Breast epithelium (tissue), 3 donors: ENCODE data around the gene SLC6A3.

Source experiments
- POLR2A ChIP-seq: fragments of 450-650 bp; IDR thresholded peaks from one replicate; pipeline ENCODE4 v1.6.1; 2016; ENCODE audit warnings: antibody characterized with exemption, mild to moderate bottlenecking, moderate library complexity
- TF ChIP-seq, protein P1 (sequence below), 3 donors: fragments of 450-650 bp; IDR thresholded peaks; one replicate each; pipeline ENCODE4 v1.5.1; 2016 to 2017; ENCODE audit warnings: antibody characterized with exemption in 3 of 3, mild to moderate bottlenecking in 3 of 3, moderate library complexity in 3 of 3

DNA sequence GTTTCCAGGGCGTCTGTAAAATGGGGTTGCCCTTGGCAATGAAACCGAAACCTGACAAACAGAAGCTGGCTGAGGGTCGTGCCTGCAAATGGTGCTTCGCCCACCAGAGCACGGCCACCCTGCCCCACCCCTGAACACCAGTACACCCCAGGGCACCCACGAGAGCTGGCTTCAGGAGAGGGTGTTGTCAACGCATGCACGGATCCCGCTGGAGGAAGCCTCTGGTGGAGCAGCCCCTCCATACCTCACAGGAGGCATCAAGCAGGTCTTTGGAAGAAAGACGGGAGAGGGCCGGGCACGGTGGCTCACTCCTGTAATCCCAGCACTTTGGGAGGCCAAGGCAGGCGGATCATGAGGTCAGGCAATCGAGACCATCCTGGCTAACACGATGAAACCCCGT, 8.6 kb downstream of the SLC6A3 start:
- TF ChIP-seq, protein P1, sequence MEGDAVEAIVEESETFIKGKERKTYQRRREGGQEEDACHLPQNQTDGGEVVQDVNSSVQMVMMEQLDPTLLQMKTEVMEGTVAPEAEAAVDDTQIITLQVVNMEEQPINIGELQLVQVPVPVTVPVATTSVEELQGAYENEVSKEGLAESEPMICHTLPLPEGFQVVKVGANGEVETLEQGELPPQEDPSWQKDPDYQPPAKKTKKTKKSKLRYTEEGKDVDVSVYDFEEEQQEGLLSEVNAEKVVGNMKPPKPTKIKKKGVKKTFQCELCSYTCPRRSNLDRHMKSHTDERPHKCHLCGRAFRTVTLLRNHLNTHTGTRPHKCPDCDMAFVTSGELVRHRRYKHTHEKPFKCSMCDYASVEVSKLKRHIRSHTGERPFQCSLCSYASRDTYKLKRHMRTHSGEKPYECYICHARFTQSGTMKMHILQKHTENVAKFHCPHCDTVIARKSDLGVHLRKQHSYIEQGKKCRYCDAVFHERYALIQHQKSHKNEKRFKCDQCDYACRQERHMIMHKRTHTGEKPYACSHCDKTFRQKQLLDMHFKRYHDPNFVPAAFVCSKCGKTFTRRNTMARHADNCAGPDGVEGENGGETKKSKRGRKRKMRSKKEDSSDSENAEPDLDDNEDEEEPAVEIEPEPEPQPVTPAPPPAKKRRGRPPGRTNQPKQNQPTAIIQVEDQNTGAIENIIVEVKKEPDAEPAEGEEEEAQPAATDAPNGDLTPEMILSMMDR (IDR thresholded peaks at IDR 0.05), result no peak
- TF ChIP-seq POLR2A, result no peak
